HG03097 (cell line): ENCODE results near the gene CAMK1D.
"Not testable (repeated sequence)": the region's sequence is repeated elsewhere in the genome, so short reads cannot be mapped to it uniquely, and the experiment has no call there.

Experiments used
- ATAC-seq: cut with Tn5 transposase; IDR thresholded peaks from one replicate; pipeline ENCODE4 v1.9.1; 2021; ENCODE audit not compliant: unreplicated experiment, low FRiP score

Gene CAMK1D

DNA sequence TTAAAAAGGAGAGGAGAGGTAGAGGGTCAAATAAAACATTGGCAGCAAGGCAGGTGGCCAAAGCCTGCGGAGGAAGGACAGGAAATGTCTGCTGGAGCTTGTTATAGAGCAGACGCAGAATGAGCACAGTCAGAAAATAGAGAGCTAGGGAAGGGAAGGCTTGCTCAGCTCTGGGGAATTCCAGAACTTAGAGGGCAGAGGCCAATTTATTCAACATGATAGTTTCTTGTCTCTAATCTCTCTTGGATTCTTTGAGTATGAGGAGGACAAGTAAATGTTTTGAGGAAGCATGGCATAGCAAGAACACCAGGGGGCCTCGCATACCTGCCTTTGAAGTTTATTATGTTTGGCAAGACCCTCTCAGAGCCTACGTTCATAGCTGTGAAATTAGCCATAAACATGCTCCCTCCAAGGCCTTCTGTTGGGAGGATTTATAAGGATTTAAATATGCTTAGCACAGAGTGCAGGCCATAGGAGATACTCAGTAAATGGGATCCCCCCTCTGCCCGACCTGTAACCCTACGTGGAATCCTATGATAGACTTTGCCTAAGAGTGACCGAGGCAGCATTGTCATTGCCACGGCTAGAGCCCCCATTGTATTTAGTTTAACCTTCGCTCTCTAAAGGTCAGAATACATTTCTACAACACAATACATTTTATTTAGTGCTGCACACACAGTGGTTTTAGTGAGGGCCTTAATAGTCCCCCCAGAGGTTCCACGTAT, 358.3 kb downstream of the CAMK1D start:
- no peak for ATAC-seq

GRCh38 chr10:12709000-12709401, 359.7 kb downstream of the CAMK1D start:
- no peak for ATAC-seq

DNA sequence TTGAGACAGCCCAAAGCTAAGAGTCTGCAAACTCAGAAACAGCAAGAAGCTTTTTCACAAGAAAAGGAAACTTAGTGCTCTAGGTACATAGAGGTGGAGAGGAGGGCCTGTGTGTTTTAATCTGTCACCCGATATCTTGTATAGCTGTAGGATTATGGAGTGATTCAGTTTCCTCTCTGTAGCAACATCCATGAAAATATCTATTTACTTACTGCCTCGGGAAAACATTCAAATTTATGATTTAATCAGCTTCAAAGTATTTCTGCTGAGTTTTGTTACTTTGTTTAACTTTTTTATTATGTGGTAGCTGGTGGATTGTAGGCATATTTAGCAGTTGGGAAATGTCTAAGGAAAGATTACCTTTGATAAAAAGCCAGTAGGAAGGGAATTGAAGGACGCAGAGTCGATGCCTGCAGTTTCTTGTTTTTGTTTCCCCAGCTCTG, 360.2 kb downstream of the CAMK1D start:
- no peak for ATAC-seq

DNA sequence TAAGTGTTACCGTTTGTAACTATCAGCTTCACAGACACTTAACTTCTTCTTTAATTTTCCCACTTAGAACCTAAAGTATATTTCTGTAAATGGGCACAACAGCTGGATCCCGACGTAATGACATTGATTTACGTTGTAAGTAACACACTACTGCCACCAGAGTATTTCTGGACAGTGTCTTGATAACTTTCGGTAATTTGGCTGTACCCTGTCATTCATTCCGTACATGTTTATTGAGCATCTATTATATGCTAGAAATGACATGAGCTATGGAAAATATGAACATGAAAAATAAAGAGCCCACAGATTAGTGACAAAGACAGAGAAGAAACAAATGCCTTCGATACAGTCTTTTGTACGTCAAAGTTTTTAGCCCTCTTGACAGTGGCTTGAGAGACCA, 360.8 kb downstream of the CAMK1D start:
- no peak for ATAC-seq

DNA sequence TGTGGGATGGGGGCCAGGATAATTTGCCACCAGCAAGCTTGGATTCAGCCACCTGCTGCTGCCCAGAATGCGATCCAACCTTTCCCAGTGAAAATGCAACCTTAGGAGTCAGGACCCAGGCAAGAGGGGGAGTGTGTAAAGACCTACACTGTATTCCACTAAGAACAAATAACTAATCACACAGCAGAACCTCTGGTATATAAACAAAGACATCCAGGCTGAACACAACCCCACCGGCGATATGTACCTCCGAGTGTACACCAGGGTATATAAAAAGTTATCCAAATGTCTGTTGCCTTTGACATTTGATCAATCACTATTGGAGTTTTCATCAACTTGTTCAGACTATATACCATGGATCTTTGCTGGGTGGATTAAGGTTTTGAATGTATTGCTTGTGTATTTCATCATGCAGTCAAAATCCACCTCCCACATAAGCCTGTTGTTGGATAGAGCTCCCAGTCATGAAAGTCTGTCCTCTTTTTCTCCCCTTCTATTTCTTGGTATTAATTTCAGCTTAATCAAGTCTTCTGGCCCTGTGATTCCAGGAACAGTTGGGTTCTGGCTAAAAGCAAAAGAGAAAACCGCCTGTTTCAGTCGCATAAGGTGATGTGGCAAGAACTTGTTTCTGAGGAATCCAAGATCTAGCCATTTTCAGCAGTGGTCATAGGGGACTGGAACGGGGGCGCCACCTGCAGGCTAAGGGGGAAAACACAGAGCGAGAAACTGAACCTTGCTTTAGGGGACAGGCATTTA, 361.4 kb downstream of the CAMK1D start:
- no peak for ATAC-seq

GRCh38 chr10:12711350-12711708, 362.0 kb downstream of the CAMK1D start:
- no peak for ATAC-seq

DNA sequence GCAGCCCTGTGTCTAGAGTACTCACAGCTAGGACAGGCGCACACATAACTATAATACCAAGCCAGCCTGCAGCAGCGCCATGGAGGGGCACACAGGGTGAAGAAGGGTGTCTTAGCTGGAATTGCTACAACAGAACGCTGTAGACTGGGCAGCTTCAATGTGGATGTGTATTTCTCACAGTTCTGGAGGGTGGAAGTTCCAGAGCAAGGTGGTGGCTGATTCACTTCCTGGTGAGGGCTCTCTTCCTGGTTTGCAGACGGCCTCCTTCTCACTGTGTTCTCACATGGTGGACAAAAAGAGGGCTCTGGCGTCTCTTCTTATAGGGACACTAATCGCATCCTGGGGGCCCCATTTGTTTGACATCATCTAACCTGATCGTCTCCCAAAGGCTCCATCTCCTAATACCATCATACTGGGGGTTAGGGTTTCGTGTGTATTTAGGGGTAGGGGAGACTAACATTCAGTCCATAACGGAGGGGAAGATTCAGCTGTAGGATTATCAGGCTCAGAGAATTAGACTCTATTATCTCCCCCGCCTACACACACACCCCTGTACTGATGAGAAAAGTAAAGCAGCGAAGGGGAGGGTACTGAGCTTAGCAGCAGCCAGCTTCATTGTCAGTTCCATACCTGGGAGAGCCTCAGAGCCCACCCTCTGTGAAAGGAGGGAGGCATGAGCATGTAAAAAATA, 363.1 kb downstream of the CAMK1D start:
- no peak for ATAC-seq

DNA sequence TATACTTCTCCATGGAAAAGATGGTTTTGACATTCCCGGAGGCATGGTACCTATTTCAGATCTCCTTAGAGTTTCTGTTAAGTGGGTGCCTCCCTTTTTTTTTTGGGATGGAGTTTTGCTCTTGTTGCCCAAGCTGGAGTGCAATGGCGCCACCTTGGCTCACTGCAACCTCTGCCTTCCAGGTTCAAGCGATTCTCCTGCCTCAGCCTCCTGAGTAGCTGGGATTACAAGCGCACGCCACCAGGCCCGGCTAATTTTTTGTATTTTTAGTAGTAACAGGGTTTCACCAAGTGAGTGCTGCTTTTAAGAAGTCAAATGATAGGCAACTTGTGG, 363.6 kb downstream of the CAMK1D start:
- not testable (repeated sequence) for ATAC-seq

DNA sequence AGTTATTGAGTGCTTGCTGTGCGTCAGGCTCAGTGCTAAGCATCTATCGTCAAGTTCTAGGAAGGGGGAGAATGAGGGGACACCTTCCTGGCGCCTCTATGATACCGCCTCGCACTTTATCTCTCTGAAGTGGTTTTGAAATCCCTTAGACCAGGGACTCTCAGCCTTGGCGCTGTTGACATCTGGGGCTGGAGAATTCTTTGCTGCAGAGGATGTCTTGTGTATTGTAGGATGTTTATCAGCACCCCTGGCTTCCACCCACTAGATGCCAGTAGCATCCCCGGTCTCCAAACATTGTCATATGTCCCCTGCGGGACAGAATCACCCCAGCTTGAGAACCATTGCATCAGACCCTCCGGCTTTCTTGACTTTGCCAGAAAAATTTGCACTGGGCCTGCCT, 366.7 kb downstream of the CAMK1D start:
- no peak for ATAC-seq

DNA sequence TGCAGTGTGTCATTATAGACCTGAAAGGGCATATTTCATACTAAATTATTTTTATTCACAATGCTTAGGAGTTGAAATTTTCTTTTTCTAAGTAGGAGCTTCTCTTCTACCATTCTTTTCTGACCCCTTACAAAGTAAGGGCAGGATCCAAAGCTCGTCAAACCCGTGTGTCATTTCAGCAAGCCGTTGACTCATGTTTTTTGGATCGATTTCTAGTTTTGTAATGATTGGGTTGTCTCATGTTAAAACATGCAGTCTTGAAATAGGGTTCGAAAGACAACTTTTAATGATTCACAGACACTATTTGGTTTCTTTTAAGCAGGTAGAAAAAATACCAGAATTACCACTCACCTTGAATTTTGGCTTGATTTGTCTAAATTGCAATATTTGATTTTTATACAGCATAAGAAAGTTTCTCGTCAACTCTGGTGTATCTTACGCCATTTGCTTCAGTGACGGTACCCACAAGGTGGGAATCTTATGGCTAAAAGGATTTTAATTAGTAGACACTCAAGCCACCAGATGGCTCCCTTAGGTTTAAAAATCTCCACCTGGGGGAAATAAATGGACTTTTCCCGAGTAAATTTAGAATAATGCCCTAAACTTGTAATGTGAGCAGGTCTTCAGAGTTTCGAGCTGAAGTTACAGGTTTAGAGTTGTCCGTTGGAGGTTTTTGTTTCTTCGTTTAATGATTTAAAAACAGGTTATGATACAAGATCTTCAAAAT, 368.8 kb downstream of the CAMK1D start:
- ATAC-seq = no peak

DNA sequence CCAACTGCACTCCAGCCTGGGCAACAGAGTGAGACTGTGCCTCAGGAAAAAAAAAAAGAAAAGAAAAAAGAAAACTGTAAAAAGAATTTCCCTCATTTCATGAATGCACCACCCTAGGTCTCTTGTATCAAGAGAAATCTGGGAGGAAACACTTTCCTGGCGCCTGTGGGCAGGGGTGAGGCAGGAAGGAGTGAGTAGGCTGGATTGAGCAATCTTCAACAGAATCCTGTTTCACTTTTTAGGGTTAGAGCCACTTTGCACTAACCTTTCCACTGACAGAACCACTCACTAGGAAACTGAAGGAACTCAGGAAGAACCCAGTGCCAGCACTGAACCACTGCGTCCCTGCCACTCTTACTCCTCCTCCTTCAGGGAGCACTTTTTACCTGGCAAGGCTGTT, 370.0 kb downstream of the CAMK1D start:
- ATAC-seq = no peak

DNA sequence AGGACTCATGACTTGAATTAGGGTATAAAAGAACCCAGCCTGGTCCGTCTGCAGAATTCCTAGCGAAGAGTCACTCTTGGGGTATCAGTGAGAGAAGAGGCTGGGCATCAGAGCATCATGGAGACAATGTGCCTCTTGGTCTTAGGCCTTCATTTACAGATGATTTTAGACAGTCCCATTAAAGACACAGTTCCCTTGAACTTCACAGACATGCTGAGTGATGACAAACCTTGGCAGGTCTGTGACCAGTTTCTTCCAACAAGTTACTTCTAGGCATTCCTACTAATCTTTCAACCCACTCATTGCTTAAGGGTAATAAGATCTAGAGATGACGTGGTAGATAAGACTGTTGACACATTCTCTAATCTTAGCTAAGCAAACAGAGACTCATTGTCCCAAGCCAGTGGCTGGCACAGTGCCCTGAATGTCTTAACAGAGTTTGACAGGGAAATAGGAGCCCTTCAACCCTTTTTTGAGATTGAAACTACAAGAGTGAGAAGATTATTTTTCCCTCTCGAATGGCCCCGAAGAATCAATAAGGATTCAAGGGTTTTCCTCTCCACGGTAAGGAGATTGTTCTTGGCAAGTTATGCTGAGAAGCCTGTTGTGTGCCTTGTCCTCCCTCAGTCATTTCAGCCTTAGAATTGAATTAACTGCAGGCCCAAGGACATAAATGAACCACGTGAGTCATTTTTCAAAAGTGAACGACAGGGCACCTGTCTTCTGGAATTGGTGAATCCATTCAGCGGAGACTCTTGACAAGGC, 371.1 kb downstream of the CAMK1D start:
- no peak for ATAC-seq

DNA sequence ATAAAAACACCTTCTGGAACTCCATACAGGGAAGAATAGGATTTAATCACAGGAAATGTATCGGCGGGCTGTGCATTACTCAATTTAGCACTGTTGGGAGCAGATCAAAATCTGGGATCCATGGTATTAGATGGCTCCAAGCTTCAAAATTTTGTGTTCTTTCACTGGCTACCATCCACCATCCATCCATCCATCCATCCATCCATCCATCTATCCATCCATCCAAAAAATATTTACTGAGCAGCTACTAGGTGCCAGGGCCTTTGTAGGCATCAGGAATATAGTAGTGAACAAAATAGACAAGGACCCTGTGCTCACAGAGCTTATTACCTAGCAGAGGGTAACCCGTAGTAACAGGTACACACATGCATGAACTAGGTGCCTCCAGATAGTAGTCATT, 372.0 kb downstream of the CAMK1D start:
- no peak for ATAC-seq

- ATAC-seq = no peak
These were observed 373.9 kb downstream of the CAMK1D start for GRCh38 chr10:12723220-12723619.

DNA sequence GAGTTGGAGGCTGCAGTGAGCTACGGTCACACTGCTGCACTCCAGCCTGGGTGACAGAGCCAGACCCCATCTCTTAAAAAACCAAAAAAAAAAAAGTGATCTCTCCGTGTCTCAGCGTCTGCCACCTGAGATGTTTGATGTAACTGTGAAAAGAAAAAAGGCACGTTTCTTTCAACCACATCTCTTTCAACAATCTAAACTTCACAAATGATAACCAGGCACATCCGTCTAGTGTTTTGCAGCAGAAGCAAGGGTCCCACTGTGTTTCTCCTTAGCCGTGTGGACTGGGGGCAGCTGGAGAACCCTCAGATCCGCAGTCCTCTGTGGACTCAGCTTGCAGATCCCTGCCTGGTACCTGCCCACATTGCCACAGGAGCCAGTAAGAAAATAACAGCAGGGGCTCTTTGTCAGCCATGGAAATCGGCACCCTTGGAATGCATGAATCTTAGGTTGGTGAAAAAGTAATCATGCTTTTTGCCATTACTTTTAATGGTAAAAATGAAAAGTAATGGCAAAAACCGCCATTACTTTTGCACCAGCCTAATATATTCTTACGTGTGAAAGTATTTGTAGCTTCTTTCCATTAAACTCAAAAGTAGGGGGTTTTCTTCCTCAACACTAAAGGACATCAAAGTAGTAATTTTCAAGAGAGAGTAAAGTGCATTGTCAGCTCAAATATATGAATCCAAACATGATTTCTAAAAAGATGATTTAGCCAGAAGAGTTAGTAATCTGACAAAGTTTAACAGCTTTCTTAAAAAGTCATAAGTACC, 375.6 kb downstream of the CAMK1D start:
- no peak for ATAC-seq

DNA sequence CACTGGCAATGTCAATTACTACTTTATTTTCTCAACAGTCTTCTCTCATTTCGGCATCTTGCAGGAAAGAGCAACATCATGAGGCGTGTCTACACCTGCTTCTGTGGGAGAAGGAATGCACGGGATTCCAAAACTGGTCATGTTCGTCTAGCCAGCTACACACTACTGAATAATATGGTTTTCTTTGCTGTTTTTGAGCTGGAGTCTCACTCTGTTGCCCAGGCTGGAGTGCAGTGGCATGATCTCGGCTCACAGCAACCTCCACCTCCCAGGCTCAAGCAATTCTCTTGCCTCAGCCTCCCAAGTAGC, 376.2 kb downstream of the CAMK1D start:
- not testable (repeated sequence) for ATAC-seq

GRCh38 chr10:12726971-12727831, 377.9 kb downstream of the CAMK1D start:
- no peak for ATAC-seq

DNA sequence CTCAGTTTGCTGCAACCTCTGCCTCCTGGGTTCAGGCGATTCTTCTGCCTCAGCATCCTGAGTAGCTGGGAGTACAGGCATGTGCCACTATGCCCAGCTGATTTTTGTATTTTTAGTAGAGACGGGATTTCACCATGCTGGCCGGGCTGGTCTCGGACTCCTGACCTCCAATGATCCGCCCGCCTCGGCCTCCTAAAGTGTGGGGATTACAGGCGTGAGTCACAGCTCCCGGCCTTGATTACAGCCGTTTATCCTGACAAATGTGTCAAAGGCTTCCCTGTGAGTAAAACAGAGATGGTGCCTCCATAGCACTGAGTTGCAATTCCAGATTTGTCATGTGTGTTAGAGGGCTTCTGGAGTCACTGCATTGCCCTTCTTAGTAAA, 378.5 kb downstream of the CAMK1D start:
- ATAC-seq = no peak

GRCh38 chr10:12728494-12728893, 379.1 kb downstream of the CAMK1D start:
- no peak for ATAC-seq
